Measurements from ENCODE around the gene SLC6A20.
"Not testable (repeated sequence)": the region's sequence is repeated elsewhere in the genome, so short reads cannot be mapped to it uniquely, and the experiment has no call there.

The SLC6A20 gene

DNA sequence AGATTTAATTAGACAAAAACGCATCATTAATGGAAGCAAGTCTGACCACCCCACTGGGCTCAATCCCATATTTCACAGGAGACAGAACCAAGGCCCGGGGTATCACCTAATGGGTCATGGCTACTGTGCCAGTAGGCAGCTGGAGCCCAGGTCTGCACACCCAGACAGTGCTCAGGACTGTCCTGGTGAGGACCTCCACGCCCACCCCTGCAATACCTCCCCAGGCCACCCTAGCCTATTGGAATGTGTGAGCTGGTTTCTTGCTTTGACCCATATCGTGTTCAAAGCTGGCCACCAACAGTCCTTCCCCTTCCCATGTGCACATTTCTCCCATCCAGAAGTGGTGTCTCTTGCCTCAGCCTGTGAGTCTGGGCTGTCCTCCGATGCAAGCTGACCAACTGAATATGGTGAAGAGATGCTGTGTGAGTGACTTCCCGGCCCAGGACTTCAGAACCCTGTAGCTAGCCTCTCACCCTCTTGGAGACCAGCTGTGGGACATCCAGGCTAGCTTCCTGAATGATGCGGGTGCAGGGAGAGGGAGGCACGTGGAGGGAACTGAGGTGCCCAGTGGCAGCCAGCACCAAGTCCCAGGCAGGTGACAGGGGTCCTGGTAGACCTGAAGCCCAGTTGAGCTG is 19.1 kb downstream of the SLC6A20 start:
- DNase-seq, result no peak

DNA sequence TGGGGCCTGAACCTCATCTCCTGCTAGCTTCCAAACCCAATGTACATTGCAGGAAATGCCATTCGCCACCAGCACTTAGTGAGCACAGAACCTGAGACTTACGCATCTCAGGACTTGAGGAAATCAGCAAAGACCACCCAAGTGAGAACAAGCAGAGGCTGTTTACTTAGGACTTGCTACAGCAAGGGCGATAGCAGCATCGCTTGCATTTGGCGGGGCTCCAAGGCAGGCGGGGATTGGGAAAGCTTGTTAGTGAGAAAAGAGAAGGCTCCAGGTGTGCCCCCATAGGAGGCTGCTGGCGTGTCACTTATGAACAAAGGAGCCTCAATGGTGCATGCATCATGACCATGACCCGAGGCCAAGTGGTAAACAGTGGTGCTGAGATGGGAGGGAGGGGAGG is 19.7 kb downstream of the SLC6A20 start:
- DNase-seq, result no peak

DNA sequence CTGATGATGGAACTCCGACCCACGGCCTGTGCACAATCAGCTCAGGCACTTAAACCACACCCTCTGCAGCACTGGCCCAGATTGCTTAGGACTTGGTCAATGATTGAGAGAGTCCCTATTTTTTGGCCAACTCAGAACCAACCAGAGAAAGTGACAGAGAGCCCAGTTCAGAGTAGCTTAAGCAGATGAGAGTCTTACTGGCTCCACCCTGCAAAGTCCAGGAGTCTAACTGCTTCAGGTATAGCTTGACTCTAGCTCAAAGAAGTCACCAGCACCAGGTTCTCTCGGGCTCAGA is 20.1 kb downstream of the SLC6A20 start:
- no peak for DNase-seq

DNA sequence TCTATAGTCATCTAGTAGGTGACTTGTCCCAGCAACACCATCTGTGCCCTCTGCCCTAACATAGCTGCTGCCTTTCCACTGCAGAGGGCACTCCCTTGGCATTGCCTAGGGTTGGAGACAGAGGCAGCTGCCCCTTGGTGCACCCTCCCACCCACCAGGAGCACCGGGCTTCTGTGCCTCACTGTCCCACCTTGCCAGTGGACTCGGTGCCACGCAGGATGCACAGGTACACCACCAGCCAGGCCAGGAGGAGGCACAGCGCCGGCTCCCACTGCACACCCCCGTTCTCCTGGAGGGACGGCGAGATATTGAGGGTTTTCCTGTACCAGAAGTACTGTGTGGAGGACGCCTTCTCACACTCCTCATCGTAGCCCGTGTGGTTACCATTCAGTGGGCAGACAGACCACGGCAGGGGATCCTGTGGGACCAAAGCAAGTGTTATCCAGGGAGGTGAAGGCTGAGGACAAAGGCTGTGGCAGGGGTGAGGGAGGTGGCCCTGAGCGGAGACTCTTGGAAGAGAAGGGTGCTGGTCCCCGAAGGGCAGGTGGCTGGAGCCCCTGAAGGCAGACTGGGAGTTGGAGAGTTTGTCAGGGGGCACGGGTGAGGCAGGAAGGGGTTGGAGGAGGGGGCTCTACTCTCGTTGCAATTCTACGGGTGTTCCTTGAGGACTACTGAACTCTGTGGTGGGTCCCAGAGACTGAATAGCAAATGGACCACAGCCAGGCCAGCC is 20.6 kb downstream of the SLC6A20 start:
- no peak for DNase-seq

DNA sequence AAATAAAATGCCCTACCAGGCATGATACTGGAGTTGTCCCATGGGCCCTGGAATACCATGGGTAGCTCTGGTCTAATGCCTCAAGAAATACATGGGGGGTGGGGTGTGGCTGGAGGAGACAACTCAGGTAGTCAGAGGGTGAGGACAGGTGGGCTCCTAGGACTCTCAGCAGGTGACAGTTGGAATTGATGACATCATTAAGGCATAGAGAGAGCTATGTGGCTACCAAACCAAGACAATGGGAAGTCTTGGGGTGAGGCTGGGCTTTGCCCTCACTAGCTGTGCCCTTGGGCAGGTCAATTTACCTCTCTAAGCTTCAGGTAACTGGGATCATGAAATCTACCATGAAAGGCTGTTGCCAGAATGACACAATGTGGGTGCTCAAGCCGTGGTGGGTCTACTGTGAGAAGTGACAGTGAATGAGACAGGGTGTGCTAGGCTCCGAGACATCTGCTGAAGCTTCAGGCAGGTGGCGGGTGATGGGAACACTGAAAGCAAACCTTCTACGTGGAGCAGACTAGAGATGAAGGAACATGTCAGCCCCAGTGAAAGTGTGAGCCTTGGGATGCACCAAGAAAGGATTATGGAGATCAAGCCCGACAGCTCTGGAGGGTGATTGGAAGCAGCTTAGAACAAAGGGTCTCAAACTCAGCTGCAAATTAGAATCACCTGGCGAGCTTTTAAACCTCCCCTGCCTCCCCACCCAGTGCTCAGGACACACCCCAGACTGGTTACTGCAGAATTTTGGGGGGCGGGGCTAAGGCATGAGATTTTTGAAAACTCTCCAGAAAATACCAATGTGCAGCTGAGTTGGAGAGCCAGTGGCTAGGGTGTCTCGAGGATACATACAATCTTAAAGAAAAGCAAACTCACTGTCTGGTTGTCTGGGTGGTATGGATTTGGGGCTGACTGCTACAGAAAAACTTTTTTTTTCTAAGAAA is 21.5 kb downstream of the SLC6A20 start:
- DNase-seq, result no peak

DNA sequence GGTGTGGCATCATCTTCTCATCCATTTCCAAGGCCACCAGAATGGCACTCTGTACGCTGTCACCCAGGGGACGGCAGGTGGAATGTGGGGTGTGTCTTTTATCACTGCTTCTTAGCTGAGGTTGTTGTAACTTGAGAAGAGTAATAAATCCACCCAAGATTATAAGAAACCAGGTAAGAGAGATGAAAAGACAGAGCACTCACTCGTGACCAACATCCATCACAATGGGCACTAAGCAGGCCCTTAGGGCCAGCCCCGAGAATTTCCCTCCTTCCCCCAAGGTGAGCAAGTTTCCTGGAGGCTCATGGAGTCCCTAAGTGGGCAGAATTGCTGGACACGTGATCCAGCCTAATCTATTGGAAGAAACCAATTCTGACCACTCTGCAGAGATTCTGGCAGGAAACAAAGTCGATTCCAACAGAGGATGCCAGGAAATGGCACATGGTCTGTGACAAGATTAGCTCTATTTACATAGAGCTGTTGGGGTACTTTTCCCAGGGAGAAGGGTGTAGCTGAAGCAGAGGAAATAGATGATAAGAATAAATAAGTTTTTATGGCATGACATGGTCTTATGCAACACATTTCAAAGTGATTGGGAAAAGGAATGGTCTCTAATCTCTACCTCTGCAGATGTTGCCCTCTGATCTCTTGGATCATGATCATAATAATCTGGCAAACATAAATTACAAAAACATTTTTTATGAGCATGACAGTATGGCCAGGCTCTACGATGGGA is 22.5 kb downstream of the SLC6A20 start:
- DNase-seq, result no peak

DNA sequence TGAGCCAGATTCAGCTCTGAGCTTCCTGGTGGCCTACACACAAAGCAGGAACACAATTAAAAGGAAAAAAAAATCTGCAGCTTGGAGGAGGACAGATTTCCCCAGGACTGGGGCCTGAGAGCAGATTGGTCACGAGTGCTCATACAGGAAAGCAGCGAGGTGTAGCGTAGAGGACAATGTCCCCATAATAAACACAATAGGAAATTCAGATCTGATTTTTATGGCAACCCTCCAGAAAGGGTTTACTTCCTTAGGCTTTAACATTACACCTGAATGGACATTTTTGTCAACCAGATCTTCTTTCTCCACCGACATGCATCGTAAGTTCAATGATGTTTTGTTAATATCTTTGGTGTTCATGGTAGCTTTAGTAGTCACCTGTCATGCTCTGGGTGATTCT is 23.3 kb downstream of the SLC6A20 start:
- DNase-seq, result no peak

DNA sequence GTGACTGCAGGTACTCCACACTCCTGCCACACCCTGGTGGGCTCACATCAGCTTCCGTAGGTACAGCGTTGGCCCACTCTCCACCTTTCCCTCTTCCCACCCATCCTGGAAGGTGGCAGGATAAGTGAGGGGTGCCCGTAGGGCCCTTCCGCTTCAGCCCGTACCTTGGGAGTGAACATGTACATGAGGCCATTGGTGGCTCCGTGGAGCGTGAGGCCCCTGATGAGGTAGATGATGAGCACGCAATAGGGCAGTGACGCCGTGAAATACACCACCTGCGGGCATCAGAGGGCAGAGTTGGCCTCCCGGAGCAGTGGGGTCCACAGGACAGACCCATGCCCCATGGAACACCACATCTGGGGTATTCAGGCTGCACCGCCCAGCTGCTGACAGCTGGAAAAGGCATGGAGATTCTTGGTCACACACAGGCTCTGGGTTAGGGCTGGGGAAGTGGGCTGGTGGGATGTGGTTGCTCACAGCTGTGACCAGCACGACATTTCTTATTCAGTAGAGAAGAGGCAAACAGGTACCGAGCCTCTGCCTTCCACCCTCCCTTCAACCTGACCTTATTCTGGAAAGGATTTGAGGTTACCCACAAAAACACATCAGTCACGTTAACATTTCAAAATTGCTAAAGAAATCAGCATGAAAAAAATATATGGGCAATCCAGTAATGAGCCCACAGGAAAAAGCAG is 23.8 kb downstream of the SLC6A20 start:
- no peak for DNase-seq

DNA sequence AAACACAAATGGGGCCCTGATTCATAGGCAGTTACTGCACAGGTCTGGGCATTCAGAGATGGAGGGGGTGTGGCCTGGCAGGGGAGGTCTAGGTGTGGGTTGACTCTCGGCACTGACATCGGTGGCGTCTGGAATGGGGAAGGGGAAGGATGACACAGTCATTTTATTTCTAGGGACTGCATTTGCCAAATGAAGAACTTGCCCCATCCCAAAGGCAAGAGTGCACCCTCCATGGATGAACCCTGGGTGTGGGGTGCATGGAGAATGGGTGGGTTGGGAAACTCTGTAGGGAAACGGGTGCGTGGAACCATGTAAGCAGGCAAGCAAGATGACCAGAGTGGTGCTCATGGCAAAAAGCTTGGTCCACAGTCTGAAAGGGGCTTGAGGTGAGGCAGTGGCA is 24.5 kb downstream of the SLC6A20 start:
- no peak for DNase-seq

DNA sequence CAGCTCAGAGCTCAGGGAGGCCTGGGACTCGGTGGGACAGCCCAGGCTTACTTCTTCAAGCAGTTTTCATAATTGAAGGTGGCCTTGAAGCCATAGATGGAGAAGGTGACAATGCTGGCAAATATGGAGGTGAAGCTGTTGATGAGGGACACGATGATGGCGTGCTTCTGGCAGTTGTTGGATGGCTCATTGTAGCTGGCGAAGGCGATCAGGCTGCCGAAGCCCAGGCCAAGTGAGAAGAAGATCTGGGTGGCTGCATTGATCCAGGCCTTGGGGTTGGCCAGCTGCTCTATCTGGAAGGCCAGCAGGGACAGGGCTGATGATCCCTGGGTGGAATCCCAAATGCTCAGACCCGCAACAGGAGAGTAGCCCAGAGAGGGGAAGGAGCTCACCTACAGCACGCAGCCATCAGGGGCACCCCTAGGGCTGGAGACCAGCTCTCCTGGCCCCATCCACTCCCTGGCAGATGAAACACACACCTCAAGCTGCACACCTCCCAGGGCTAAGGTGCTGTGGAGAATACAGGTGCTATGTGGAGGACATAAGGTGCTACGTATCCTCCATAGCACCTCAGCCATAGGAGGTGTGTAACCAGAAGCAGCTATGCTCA is 25.1 kb downstream of the SLC6A20 start:
- no peak for DNase-seq

DNA sequence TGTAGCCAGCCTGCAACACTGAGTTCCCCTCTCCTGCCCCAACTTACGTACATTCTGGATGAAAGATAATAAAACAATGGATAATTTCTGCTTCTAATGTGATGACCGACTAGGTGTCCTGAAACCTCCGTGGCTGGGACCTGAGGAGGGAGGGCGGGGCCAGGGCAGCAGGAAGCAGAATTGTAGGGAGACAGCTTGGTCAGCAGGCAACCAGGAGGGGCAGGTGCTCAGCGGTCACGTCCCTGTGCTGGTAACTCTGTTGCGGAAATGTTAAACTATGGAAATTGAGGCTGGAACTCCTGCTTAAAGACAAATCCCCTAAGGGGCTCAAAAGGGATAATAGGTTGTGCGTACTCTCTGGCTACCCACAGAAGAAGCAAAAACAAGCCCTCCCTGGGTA is 30.4 kb downstream of the SLC6A20 start:
- no peak for DNase-seq

DNA sequence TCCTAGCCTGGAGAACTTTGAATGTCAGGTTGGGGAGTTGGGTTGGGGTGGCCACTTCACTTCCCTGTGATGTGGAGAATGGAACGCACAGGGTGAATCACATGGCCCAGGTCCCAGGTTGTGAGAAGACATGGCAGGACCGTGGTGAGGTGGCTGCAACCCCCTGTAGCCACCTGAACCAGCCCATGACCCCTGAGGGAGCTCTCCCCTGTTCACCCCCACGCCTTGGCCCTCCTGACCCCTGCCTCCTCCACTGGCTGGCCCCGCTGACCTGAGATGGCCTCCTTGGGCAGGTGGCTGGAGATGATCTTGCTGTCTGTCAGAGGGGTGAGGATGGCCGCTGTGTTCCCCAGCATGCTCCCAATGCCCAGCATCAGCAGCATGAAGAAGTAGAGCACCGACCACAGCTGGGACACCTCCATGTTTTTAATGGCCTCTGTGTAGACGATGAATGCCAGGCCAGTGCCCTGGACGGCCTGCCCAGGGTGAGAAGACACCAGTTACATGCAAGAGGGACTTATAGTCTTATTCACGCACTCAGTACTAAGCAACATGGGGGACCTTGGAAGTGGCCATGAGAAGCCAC is 31.0 kb downstream of the SLC6A20 start:
- no peak for DNase-seq

DNA sequence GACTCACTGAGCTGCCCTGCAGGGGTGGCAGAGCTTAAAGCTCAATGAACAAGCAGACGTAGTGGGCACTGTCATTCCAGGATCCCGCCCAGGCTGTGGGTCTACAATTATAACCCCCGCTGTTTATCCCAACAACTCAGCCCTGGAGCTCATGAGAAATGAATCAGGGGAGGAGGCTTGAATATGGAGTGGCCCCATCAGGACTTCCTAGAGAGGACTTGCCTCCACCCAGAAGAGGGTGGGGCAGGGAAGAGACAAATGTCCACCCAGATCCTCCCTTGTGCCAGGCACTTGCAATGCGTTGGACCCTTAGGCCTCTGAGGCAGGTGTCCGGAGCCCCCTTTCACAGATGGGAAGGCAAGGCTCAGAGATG is 33.0 kb downstream of the SLC6A20 start:
- no peak for DNase-seq

DNA sequence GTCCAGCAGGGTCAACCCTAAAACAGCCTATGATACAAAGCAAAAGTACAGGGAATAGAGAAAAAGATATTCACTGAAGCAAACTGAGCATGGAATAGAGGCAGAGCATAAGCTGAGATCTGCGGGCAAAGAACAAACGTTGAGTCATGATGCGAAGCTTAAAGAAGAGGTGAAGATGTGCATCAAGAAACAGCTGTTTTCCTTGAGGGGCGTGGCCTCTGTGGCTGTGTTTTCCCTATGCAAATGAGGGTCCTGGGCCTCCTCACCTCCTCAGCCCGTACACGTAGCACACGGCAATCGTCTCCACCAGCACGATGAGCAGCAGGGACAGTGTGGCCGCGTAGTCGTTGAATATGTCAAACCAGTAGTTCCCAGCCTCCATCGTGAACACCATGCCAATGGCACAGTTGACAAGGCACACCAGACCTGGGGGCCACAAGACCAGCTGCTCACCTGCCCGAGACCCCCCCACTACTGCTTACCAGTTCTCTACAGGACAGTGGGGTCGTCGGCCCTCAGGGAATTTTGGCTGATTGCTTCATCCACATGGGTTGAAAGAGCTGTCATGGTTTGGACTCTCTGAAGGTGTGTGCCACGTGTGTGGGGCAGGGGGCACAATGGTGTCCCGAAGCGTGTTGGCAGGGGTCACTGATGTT is 33.6 kb downstream of the SLC6A20 start:
- DNase-seq, result no peak

DNA sequence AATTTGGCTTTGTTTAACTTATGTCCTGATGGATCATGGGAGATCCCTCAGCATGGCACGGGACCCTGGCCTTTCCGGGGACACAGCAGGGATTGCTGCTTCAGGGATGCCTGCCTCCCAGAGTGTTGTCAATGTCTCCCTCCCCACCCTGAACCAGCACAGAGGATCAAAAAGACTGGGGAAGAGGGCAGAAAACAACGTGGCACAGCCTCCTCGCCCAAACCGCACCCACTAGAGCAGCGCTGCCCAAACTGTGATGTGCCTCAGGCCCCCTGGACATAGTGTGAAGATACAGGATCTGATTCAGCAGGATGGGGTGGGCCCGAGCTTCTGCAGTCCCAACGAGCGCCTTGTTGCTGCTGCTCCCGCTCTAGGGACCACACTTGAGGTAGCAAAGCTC is 34.5 kb downstream of the SLC6A20 start:
- DNase-seq, result no peak

DNA sequence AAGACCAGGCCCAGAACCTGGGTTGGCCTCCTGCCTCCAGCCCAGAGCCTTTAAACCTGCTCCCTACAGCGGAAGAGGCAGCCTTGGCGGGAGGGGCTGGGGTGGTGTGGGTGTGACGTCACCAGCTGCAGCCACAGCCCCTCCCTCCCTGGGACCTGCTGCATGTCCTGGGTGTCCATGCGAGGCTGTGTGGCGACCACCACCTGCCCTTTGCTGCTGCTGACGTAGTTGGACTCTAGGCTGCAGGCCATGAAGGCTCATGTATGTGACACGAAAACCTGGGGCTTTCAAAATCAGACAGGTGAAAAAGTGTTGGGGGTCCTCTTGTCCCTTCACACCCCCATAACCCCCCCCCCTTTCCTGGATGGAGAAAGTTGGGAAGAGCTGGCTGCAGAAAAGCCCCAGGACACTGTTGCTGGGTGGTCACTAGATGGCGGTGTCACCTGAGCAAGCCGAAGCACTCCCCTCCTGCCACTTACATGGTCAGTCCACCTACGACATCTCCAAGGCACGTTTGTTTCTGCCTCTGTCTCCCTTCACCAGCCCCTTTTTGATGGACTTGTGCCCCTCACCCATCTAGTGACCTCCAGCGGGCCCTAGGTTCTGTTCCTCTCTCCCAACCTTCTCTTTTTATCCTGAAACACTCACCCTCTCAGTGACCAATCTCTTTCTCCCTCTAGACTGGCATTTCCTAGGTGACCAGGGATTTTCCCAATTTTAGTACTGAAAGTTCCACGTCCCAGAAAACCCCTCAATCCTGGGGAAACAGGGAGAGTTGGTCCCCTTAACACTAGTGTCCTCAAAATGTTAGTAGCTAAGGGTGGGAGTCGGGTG is 35.2 kb downstream of the SLC6A20 start:
- peak in 1 of 4 experiments; percentile 11 for DNase-seq

DNA sequence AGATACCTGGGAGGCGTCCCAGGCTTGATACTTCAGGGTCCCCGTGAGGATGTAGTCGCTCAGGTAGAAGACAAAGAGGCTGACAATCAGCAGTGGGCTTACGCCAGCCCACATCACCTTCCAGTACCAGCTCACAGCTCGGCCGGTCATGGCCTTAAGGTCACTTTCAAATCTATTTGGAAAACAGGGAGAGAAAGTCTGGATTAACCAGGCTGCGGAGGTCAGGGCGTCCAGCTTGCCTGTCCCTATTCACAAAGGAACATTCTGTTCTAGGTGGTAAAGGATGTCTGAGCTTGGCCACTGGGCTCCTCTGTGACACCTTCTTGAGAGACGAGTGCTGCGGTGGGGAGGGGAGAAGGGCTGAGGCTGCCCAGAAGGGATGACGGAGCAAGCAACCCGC is 36.5 kb downstream of the SLC6A20 start:
- DNase-seq, result no peak

DNA sequence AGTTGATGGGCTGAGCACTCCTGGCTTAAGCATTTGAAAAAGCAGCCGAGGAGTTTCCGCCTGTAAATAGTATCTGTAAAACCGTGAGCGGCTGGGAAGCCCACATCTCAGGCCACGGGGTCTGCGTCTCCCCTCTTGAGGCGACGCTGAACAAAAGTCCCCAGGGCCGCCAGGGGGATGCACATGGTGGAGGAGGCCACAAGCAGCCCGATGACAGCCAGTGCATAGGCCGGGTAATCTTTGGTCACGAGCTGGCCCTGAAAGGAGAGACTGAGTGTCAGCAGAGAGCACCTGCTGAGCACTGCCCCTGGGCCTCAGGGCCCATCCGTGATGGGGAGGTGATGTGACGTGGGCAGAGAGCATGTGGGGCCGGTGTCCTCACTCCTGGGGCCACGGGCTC is 37.5 kb downstream of the SLC6A20 start:
- no peak for DNase-seq

DNA sequence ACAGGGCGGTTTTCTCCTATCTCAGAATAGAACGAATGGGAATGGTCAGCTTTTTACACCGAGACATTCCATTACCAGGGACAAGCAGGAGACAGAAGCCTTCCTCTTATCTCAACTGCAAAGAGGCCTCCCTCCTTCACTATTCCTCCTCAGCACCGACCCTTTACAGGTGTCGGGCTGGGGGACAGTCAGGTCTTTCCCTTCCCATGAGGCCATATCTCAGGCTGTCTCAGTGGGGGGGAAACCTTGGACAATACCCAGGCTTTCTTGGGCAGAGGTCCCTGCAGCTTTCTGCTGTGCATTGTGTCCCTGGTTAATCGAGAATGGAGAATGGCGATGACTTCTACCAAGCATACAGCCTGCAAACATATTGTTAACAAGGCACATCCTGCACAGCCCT is 39.2 kb downstream of the SLC6A20 start:
- DNase-seq, result not testable (repeated sequence)

DNA sequence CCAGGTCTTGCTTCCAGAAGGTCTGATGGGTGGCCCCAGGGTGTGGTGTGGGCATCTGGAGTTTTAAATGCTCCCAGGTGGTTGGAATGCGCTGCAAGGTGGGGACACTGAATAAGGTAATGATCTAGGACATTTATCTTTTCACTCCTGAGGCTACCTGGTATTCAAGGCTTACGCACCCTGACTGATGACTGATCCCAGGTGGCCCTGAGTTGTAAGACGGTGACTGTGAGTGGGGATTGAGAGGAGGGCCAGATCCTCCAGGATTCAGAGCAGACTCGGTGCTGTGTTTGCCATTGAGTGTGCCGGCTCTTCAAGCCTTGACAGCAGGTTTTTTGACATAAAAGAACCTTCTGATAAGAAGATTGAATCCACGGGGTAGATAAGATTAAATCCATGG is 40.3 kb downstream of the SLC6A20 start:
- DNase-seq, result no peak

All from activated CD4-positive, CD25-positive, alpha-beta regulatory T cell (primary cell).